SK-N-SH (cell line): ENCODE data around the gene FAM149B1. TPM values are rescaled to one million over a fixed set of nuclear protein-coding genes. Genes with fewer than 3 reads are reported as not detected.

ENCODE experiments used
- CTCF ChIA-PET: fragments of 300-600, 350-600 bp; formaldehyde crosslinking; extraction: SDS; loops from one replicate; lab custom pipeline; 2021; lab: Yijun Ruan, JAX
- POLR2A ChIA-PET: fragments of 350-600 bp; sonication (Branson Sonifier 250); formaldehyde crosslinking; extraction: SDS; loops from one replicate; lab custom pipeline; 2020; ENCODE audit warnings: antibody characterized with exemption, inconsistent platforms; lab: Yijun Ruan, JAX
- DNase-seq: peaks from one replicate; pipeline ENCODE4 v3.0.0; 2012
- H2AFZ ChIP-seq: fragments of 200-600 bp; sonication (generic); 2 replicates; pipeline ENCODE4 v1.8.1; 2016; ENCODE audit warnings: antibody characterized with exemption, mild to moderate bottlenecking, low read depth
- H3F3A ChIP-seq: fragments of 200-600 bp; sonication (generic); replicated peaks from 2 replicates; pipeline ENCODE3; 2016; ENCODE audit warnings: antibody characterized with exemption, mild to moderate bottlenecking; ENCODE audit not compliant: insufficient read depth
- H3K27ac ChIP-seq, 2 experiments: fragments of 200-500 bp in 1 of 2; fragments of 200-600 bp in 1 of 2; sonication (Bioruptor generic) in 1 of 2; sonication (generic), shearing (Covaris generic) in 1 of 2; 2 replicates each; pipeline versions ENCODE4 v1.5.1 to v1.6.1; 2014 to 2016; ENCODE audit warnings: low read depth in 2 of 2, inconsistent platforms in 1 of 2, low read length in 1 of 2, mild to moderate bottlenecking in 1 of 2, mixed read lengths in 1 of 2
- H3K27me3 ChIP-seq: fragments of 200-600 bp; sonication (generic), shearing (Covaris generic); 2 replicates; pipeline ENCODE4 v1.6.1; 2016; ENCODE audit warnings: mixed run types; ENCODE audit not compliant: insufficient read depth
- H3K36me3 ChIP-seq, 2 experiments: fragments of 200-500 bp in 1 of 2; fragments of 200-600 bp in 1 of 2; sonication (Bioruptor generic) in 1 of 2; sonication (generic) in 1 of 2; replicated peaks in 1 of 2; 2 replicates each; pipeline versions ENCODE3 to v1.5.1; 2014 to 2016; ENCODE audit warnings: low read length in 1 of 2, mild to moderate bottlenecking in 1 of 2; ENCODE audit not compliant: insufficient read depth in 2 of 2, control insufficient read depth in 1 of 2
- H3K4me1 ChIP-seq, 2 experiments: fragments of 200-500 bp in 1 of 2; fragments of 200-600 bp in 1 of 2; sonication (Bioruptor generic) in 1 of 2; sonication (generic), shearing (Covaris generic) in 1 of 2; 2 replicates each; pipeline versions ENCODE4 v1.5.1 to v1.6.1; 2014 to 2016; ENCODE audit warnings: low read depth in 1 of 2, low read length in 1 of 2, mixed run types in 1 of 2; ENCODE audit not compliant: insufficient read depth in 2 of 2, control insufficient read depth in 1 of 2
- H3K4me2 ChIP-seq: fragments of 200-600 bp; sonication (generic), shearing (Covaris generic); 2 replicates; pipeline ENCODE4 v1.6.1; 2017; ENCODE audit warnings: mixed run types
- H3K4me3 ChIP-seq, 2 experiments: fragments of 200-500 bp in 1 of 2; fragments of 200-600 bp in 1 of 2; sonication (Bioruptor generic) in 1 of 2; sonication (generic), shearing (Covaris generic) in 1 of 2; 2 replicates each; pipeline versions ENCODE4 v1.5.1 to v1.8.1; 2014 to 2016; ENCODE audit warnings: low read depth in 2 of 2, inconsistent platforms in 1 of 2, low read length in 1 of 2, mild to moderate bottlenecking in 1 of 2, mixed read lengths in 1 of 2, moderate library complexity in 1 of 2
- H3K79me2 ChIP-seq: fragments of 200-600 bp; sonication (generic); 2 replicates; pipeline ENCODE4 v1.8.1; 2017; ENCODE audit warnings: mild to moderate bottlenecking; ENCODE audit not compliant: insufficient read depth
- H3K9ac ChIP-seq: fragments of 200-600 bp; sonication (generic); 2 replicates; pipeline ENCODE4 v1.6.1; 2017; ENCODE audit warnings: mixed run types
- H3K9me2 ChIP-seq: fragments of 200-600 bp; sonication (generic); 2 replicates; pipeline ENCODE4 v1.6.1; 2017; ENCODE audit warnings: mixed run types
- H3K9me3 ChIP-seq: fragments of 200-600 bp; sonication (generic); 2 replicates; pipeline ENCODE4 v1.6.1; 2017; ENCODE audit warnings: mixed run types, mild to moderate bottlenecking, moderate library complexity
- H4K20me1 ChIP-seq: fragments of 200-600 bp; sonication (generic); 2 replicates; pipeline ENCODE4 v1.6.1; 2017; ENCODE audit warnings: mild to moderate bottlenecking, mixed run types; ENCODE audit not compliant: insufficient read depth
- CHD2 ChIP-seq: fragments of 150-350 bp; IDR thresholded peaks from 2 replicates; pipeline ENCODE4 v1.6.1; 2018; ENCODE audit warnings: low read length; ENCODE audit not compliant: partially characterized antibody
- ELF1 ChIP-seq: IDR thresholded peaks from 2 replicates; pipeline ENCODE4 v1.4.0; 2012
- EP300 ChIP-seq, 2 experiments: IDR thresholded peaks; 2 replicates each; pipeline versions ENCODE4 v1.4.0 to v1.6.1; 2012; ENCODE audit warnings: borderline replicate concordance in 1 of 2, low read depth in 1 of 2, low read length in 1 of 2
- FOSL2 ChIP-seq: IDR thresholded peaks from 2 replicates; pipeline ENCODE4 v1.4.0; 2012; ENCODE audit warnings: low read depth, mild to moderate bottlenecking, moderate library complexity, borderline replicate concordance
- FOXJ3 ChIP-seq: sonication (generic); formaldehyde crosslinking; IDR thresholded peaks from 2 replicates; pipeline ENCODE4 v1.5.1; 2020; ENCODE audit warnings: mild to moderate bottlenecking, missing genetic modification reagents
- GABPA ChIP-seq: IDR thresholded peaks from 2 replicates; pipeline ENCODE4 v1.4.0; 2012; ENCODE audit warnings: low read depth, mild to moderate bottlenecking
- IRF3 ChIP-seq: fragments of 150-350 bp; IDR thresholded peaks from 2 replicates; pipeline ENCODE4 v1.6.1; 2016; ENCODE audit warnings: mild to moderate bottlenecking, low read depth, low read length
- MAX ChIP-seq: IDR thresholded peaks from 2 replicates; pipeline ENCODE4 v1.4.0; 2012; ENCODE audit warnings: low read depth
- MXI1 ChIP-seq: IDR thresholded peaks from 2 replicates; pipeline ENCODE4 v1.6.1; 2012; ENCODE audit warnings: mild to moderate bottlenecking, low read depth, low read length, improper control_type of control experiment
- NFIC ChIP-seq: IDR thresholded peaks from 2 replicates; pipeline ENCODE4 v1.4.0; 2012; ENCODE audit warnings: borderline replicate concordance
- RAD21 ChIP-seq: IDR thresholded peaks from 2 replicates; pipeline ENCODE4 v1.6.1; 2012; ENCODE audit warnings: mild to moderate bottlenecking, low read length
- RFX5 ChIP-seq: IDR thresholded peaks from 2 replicates; pipeline ENCODE4 v1.6.1; 2012; ENCODE audit warnings: mild to moderate bottlenecking, improper control_type of control experiment, low read length
- RXRA ChIP-seq: IDR thresholded peaks from 2 replicates; pipeline ENCODE4 v1.4.0; 2012; ENCODE audit warnings: low read depth, mild to moderate bottlenecking, borderline replicate concordance
- SIN3A ChIP-seq: IDR thresholded peaks from 2 replicates; pipeline ENCODE4 v1.6.1; 2012; ENCODE audit warnings: low read depth, mild to moderate bottlenecking, low read length, moderate library complexity, borderline replicate concordance
- SMC3 ChIP-seq: IDR thresholded peaks from 2 replicates; pipeline ENCODE4 v1.6.1; 2012; ENCODE audit warnings: low read depth, low read length, improper control_type of control experiment
- YY1 ChIP-seq: IDR thresholded peaks from 2 replicates; pipeline ENCODE4 v1.4.0; 2012; ENCODE audit warnings: low read depth, mild to moderate bottlenecking
- WGBS: methylation state at CpG from one replicate; pipeline ENCODE4 v1.1.6; 2017; ENCODE audit warnings: low lambda C conversion rate; 5-methylcytosine and 5-hydroxymethylcytosine counted together
- polyA plus RNA-seq, 3 experiments: library from polyadenylated mRNA; depleted of rRNA; stranded (reverse); fragments of >200 nt; gene quantifications; 2 replicates each; pipeline ENCODE4 v1.2.3, GENCODE V29; 2012

Gene FAM149B1
- polyA plus RNA-seq, 1 of the 3 experiments (the other 2 are of a cell fraction), result 28.2 TPM

DNA sequence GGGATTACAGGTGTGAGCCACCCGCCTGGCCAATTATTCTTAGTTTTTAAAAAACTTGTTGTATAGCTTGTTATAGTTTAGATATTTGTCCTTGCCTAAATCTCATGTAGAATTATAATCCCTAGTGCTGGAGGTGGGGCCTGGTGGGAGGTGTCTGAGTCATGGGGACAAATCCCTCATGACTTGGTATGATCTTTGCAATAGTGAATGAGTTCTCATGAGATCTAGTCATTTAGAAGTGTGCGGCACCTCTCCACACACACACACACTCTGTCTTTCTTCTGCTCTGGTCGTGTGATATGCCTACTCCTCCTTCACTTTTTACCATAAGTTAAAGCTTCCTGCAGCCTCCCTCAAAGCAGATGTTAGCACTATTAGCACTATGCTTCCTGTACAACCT, 37.2 kb downstream of the FAM149B1 start:
- ChIA-PET CTCF (interaction anchor here (1.2 kb wide), 1 partner anchor 14 kb away, joined by 4 read pairs; no protein-coding TSS in a partner anchor), POLR2A (no interaction called here)
- no peaks in the 10 kb centered on the region for H3K9me3 ChIP-seq
- H3K4me1 ChIP-seq, result no peaks in the 10 kb centered on the region
- H3K79me2 ChIP-seq, result no peaks in the 10 kb centered on the region
- H3K27ac ChIP-seq, result no peak overlapping the region
- no peaks in the 10 kb centered on the region for H3F3A ChIP-seq
- H3K36me3 ChIP-seq, result peaks cover 7 to 13% of the 10 kb centered on the region in 2 experiments
- no peak overlapping the region for H2AFZ ChIP-seq
- no peaks in the 10 kb centered on the region for H4K20me1 ChIP-seq
- H3K27me3 ChIP-seq, result no peaks in the 10 kb centered on the region
- TF ChIP-seq IRF3 (no peak), EP300 (IDR thresholded peaks at IDR 0.05; ENCODE audit: borderline replicate concordance in 1 of 2, low read depth in 1 of 2, low read length in 1 of 2) (no peak), SMC3 (no peak), RAD21 (no peak), ELF1 (no peak), YY1 (no peak), RFX5 (no peak), RXRA (no peak), MXI1 (no peak), GABPA (no peak), NFIC (no peak), CHD2 (no peak), FOSL2 (no peak)
- TF ChIP-seq, all 33 proteins: peak for 0
- H3K9me2 ChIP-seq, result no peaks in the 10 kb centered on the region
- no peak for DNase-seq
- WGBS, result 89% methylated on average over 3 of the region's 3 CpGs
- no peak overlapping the region for H3K4me2 ChIP-seq
- no peak overlapping the region for H3K4me3 ChIP-seq
- no peak overlapping the region for H3K9ac ChIP-seq

DNA sequence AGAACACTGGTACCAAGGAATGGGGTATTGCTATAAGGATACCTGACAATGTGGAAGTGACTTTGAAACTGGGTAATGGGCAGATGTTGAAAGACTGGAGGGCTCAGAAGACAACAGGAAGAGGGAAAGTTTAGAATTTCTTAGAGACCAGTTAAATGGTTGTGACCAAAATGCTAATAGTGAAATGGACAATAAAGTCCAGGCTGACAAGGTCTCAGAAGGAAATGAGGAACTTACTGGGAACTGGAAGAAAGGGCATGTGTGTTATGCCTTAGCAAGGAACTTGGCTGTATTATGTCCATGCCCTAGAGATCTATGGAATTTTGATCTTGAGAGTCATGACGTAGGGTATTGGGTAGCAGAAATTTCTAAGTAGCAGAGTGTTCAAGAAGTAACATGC, 38.0 kb downstream of the FAM149B1 start:
- H3K36me3 ChIP-seq, result peaks cover 5 to 19% of the 10 kb centered on the region in 2 experiments
- H3K9me2 ChIP-seq, result no peaks in the 10 kb centered on the region
- TF ChIP-seq NFIC (no peak), SIN3A (no peak), MXI1 (no peak), FOXJ3 (CRISPR knock-in tag) (no peak), RAD21 (no peak), MAX (no peak)
- H3F3A ChIP-seq, result no peaks in the 10 kb centered on the region
- no peak for DNase-seq
- H3K4me1 ChIP-seq, result no peaks in the 10 kb centered on the region
- CTCF ChIA-PET, result no interaction called here
- H3K9me3 ChIP-seq, result no peaks in the 10 kb centered on the region
- no peaks in the 10 kb centered on the region for H3K79me2 ChIP-seq
- H4K20me1 ChIP-seq, result no peaks in the 10 kb centered on the region
- no peak overlapping the region for H3K4me2 ChIP-seq
- WGBS, result 91% methylated on average over 1 of the region's 1 CpG
- no peak overlapping the region for H3K27ac ChIP-seq
- H3K27me3 ChIP-seq, result no peaks in the 10 kb centered on the region
- POLR2A ChIA-PET, result no interaction called here
- H3K9ac ChIP-seq, result no peak overlapping the region
- no peak overlapping the region for H3K4me3 ChIP-seq
- H2AFZ ChIP-seq, result no peak overlapping the region
